Dendritic cell treated with granulocyte-macrophage colony-stimulating factor and Interleukin-4, amounts not matched to agents 40 ng/mL and 50 ng/mL, for 4 days (primary cell): ENCODE measurements around the gene JAK3.
A peak's percentile ranks its signal among the peaks of the same experiment; 100 is the strongest.
"Not testable (repeated sequence)": the region's sequence is repeated elsewhere in the genome, so short reads cannot be mapped to it uniquely, and the experiment has no call there.

Experiments
- H3K27ac Mint-ChIP-seq: one replicate; pipeline ENCODE4 v1.8.0; 2022; ENCODE audit warnings: mild to moderate bottlenecking, mixed read lengths
- H3K27me3 Mint-ChIP-seq: one replicate; pipeline ENCODE4 v1.8.0; 2022; ENCODE audit warnings: mild to moderate bottlenecking, mixed read lengths
- H3K36me3 Mint-ChIP-seq: one replicate; pipeline ENCODE4 v1.8.0; 2022; ENCODE audit warnings: low read depth, mixed read lengths
- H3K4me1 Mint-ChIP-seq: one replicate; pipeline ENCODE4 v1.8.0; 2022; ENCODE audit warnings: low read depth, mixed read lengths
- H3K4me3 Mint-ChIP-seq: one replicate; pipeline ENCODE4 v1.8.0; 2022; ENCODE audit warnings: mild to moderate bottlenecking, moderate library complexity, mixed read lengths
- H3K9me3 Mint-ChIP-seq: one replicate; pipeline ENCODE4 v1.8.0; 2022; ENCODE audit warnings: mixed read lengths
- intact Hi-C: fragments of 100-400 bp; cut with micrococcal nuclease; formaldehyde crosslinking; loops from one replicate; pipeline ENCODE4 v1.15.0; 2022

JAK3 gene

GRCh38 chr19:17795495-17795856 lies 52.3 kb downstream of the JAK3 start:
- H3K4me1 Mint-ChIP-seq, result peaks cover 37% of the 10 kb centered on the region
- H3K27ac Mint-ChIP-seq, result no peak overlapping the region
- H3K4me3 Mint-ChIP-seq, result no peak overlapping the region

GRCh38 chr19:17794731-17795494 lies 52.9 kb downstream of the JAK3 start, which contains the start of gene B3GNT3:
TSS of gene B3GNT3 (plus strand) at chr19:17795138. CDS start at chr19:17807808, 12,670 bp downstream.
- no peaks in the 10 kb centered on the region for H3K36me3 Mint-ChIP-seq
- peaks cover 37% of the 10 kb centered on the region for H3K4me1 Mint-ChIP-seq
- H3K27me3 Mint-ChIP-seq, result peaks cover 75% of the 10 kb centered on the region
- intact Hi-C loops, result no loop called here
- peak within 1 kb of the TSS; percentile 69 for H3K4me3 Mint-ChIP-seq
- peak within 1 kb of the TSS; percentile 47 for H3K27ac Mint-ChIP-seq
- H3K9me3 Mint-ChIP-seq, result no peaks in the 10 kb centered on the region

More at GRCh38 chr19:17795495-17795856, 52.3 kb downstream of the JAK3 start:
- intact Hi-C loops, result no loop called here
- H3K9me3 Mint-ChIP-seq, result no peaks in the 10 kb centered on the region
- H3K36me3 Mint-ChIP-seq, result no peaks in the 10 kb centered on the region
- H3K27me3 Mint-ChIP-seq, result peaks cover 75% of the 10 kb centered on the region

- peak overlapping the region; percentile 47 for H3K27ac Mint-ChIP-seq
- no peaks in the 10 kb centered on the region for H3K9me3 Mint-ChIP-seq
- H3K4me3 Mint-ChIP-seq, result peak overlapping the region; percentile 69
- peaks cover 2% of the 10 kb centered on the region for H3K36me3 Mint-ChIP-seq
- peaks cover 37% of the 10 kb centered on the region for H3K4me1 Mint-ChIP-seq
- intact Hi-C loops, result no loop called here
- H3K27me3 Mint-ChIP-seq, result peaks cover 74% of the 10 kb centered on the region
These were observed 53.4 kb downstream of the JAK3 start for GRCh38 chr19:17794412-17794730.

- Mint-ChIP-seq H3K27ac (no peak overlapping the region), H3K4me1 (peaks cover 24% of the 10 kb centered on the region), H3K4me3 (no peak overlapping the region), H3K36me3 (peaks cover 44% of the 10 kb centered on the region), H3K27me3 (peaks cover 54% of the 10 kb centered on the region), H3K9me3 (no peaks in the 10 kb centered on the region)
- intact Hi-C loops, result no loop called here
These were observed 57.6 kb downstream of the JAK3 start for GRCh38 chr19:17790059-17790780.

GRCh38 chr19:17788632-17789031 lies 59.1 kb downstream of the JAK3 start:
- Mint-ChIP-seq H3K9me3 (no peaks in the 10 kb centered on the region), H3K4me3 (no peak overlapping the region), H3K27ac (no peak overlapping the region), H3K27me3 (peaks cover 38% of the 10 kb centered on the region), H3K4me1 (peaks cover 27% of the 10 kb centered on the region), H3K36me3 (peaks cover 60% of the 10 kb centered on the region)
- intact Hi-C loops, result no loop called here

- H3K27ac Mint-ChIP-seq, result no peak overlapping the region
- H3K4me3 Mint-ChIP-seq, result no peak overlapping the region
- H3K27me3 Mint-ChIP-seq, result peaks cover 28% of the 10 kb centered on the region
- intact Hi-C loops, result no loop called here
- peaks cover 72% of the 10 kb centered on the region for H3K36me3 Mint-ChIP-seq
- peaks cover 34% of the 10 kb centered on the region for H3K4me1 Mint-ChIP-seq
- no peaks in the 10 kb centered on the region for H3K9me3 Mint-ChIP-seq
These were observed 60.4 kb downstream of the JAK3 start for GRCh38 chr19:17787274-17787913.

GRCh38 chr19:17784201-17785008 lies 63.4 kb downstream of the JAK3 start:
- H3K9me3 Mint-ChIP-seq, result no peaks in the 10 kb centered on the region
- H3K4me3 Mint-ChIP-seq, result no peak overlapping the region
- peaks cover 100% of the 10 kb centered on the region for H3K36me3 Mint-ChIP-seq
- peaks cover 5% of the 10 kb centered on the region for H3K27me3 Mint-ChIP-seq
- intact Hi-C loops, result loop anchor here (5.0 kb wide), 1 partner anchor 82 kb away; no protein-coding TSS in a partner anchor
- H3K27ac Mint-ChIP-seq, result no peak overlapping the region
- H3K4me1 Mint-ChIP-seq, result peaks cover 34% of the 10 kb centered on the region

GRCh38 chr19:17783721-17784120 lies 64.1 kb downstream of the JAK3 start:
- H3K27ac Mint-ChIP-seq, H3K27me3 Mint-ChIP-seq: not testable (repeated sequence)

GRCh38 chr19:17780781-17781180 lies 67.0 kb downstream of the JAK3 start:
- H3K4me3 Mint-ChIP-seq, result no peak overlapping the region
- H3K27ac Mint-ChIP-seq, result no peak overlapping the region
- no peaks in the 10 kb centered on the region for H3K9me3 Mint-ChIP-seq
- H3K27me3 Mint-ChIP-seq, result no peaks in the 10 kb centered on the region
- intact Hi-C loops, result loop anchor here (5.0 kb wide), 1 partner anchor 78 kb away; no protein-coding TSS in a partner anchor
- peaks cover 55% of the 10 kb centered on the region for H3K4me1 Mint-ChIP-seq
- H3K36me3 Mint-ChIP-seq, result peaks cover 89% of the 10 kb centered on the region

More at GRCh38 chr19:17783721-17784120, 64.1 kb downstream of the JAK3 start:
- peaks cover 41% of the 10 kb centered on the region for H3K4me1 Mint-ChIP-seq
- peaks cover 94% of the 10 kb centered on the region for H3K36me3 Mint-ChIP-seq
- intact Hi-C loops, result loop anchor here (5.0 kb wide), 1 partner anchor 81 kb away; no protein-coding TSS in a partner anchor
- H3K9me3 Mint-ChIP-seq, H3K4me3 Mint-ChIP-seq: not testable (repeated sequence)

- intact Hi-C loops, result loop anchor here (5.0 kb wide), 1 partner anchor 78 kb away; the partner anchor contains the start of gene RPL18A
- Mint-ChIP-seq H3K4me1 (peaks cover 62% of the 10 kb centered on the region), H3K36me3 (peaks cover 89% of the 10 kb centered on the region), H3K27me3 (no peaks in the 10 kb centered on the region), H3K9me3 (no peaks in the 10 kb centered on the region), H3K27ac (peak overlapping the region; percentile 76), H3K4me3 (peak overlapping the region; percentile 73)
These were observed 68.5 kb downstream of the JAK3 start for GRCh38 chr19:17778968-17779929.

- intact Hi-C loops, result loop anchor here (5.0 kb wide), 1 partner anchor 79 kb away; the partner anchor contains the start of gene RPL18A
- Mint-ChIP-seq H3K36me3 (peaks cover 89% of the 10 kb centered on the region), H3K4me1 (peaks cover 55% of the 10 kb centered on the region), H3K4me3 (peak overlapping the region; percentile 73), H3K9me3 (no peaks in the 10 kb centered on the region), H3K27ac (peak overlapping the region; percentile 76), H3K27me3 (no peaks in the 10 kb centered on the region)
These were observed 69.4 kb downstream of the JAK3 start for GRCh38 chr19:17778251-17778967.

GRCh38 chr19:17777840-17778239 lies 69.9 kb downstream of the JAK3 start:
- not testable (repeated sequence) for H3K9me3 Mint-ChIP-seq, H3K4me3 Mint-ChIP-seq, H3K27me3 Mint-ChIP-seq
- Mint-ChIP-seq H3K4me1 (peaks cover 53% of the 10 kb centered on the region), H3K36me3 (peaks cover 89% of the 10 kb centered on the region), H3K27ac (peak overlapping the region; percentile 76)
- intact Hi-C loops, result loop anchor here (5.0 kb wide), 1 partner anchor 79 kb away; the partner anchor contains the start of gene RPL18A
